Body of pancreas (tissue), 4 donors: ENCODE data around the gene CDC5L. TPM values are rescaled to one million over a fixed set of nuclear protein-coding genes. Genes with fewer than 3 reads are reported as not detected.

Source experiments
- ATAC-seq: fragments of 150-250 bp; one replicate; pipeline ENCODE4 v1.9.1; 2016
- DNase-seq, 4 donors: peaks; one replicate each; pipeline ENCODE4 v3.0.0-alpha.2; 2019
- H3K27ac ChIP-seq, 4 donors: fragments of 200-600 bp; sonication (generic); 1 replicate in 3 of 4; 2 replicates in 1 of 4; pipeline versions ENCODE4 v1.5.1 to v1.6.1; 2016 to 2019; ENCODE audit warnings: mild to moderate bottlenecking in 1 of 4, mixed read lengths in 1 of 4, moderate library complexity in 1 of 4
- H3K27me3 ChIP-seq, 2 donors: fragments of 200-600 bp; sonication (generic); one replicate each; pipeline ENCODE4 v1.6.0; 2016; ENCODE audit warnings: mild to moderate bottlenecking in 1 of 2
- H3K36me3 ChIP-seq, 2 donors: fragments of 200-600 bp; sonication (generic); replicated peaks in 1 of 2; 2 replicates each; pipeline ENCODE4 v1.5.1; 2016; ENCODE audit warnings: low read depth in 2 of 2; ENCODE audit not compliant: insufficient read depth in 1 of 2
- H3K4me1 ChIP-seq: fragments of 200-600 bp; sonication (generic); one replicate; pipeline ENCODE4 v1.6.0; 2016
- H3K4me3 ChIP-seq, 2 donors: fragments of 200-600 bp; sonication (generic); 1 replicate in 1 of 2; 2 replicates in 1 of 2; pipeline ENCODE4 v1.5.1; 2016 to 2019
- H3K9me3 ChIP-seq, 3 donors: fragments of 200-600 bp; sonication (generic); 1 replicate in 2 of 3; 2 replicates in 1 of 3; pipeline ENCODE4 v1.5.1; 2016
- CTCF ChIP-seq, 7 experiments: fragments of 450-650 bp in 4 of 7; fragments of 200-600 bp in 3 of 7; sonication (generic) in 3 of 7; IDR thresholded peaks; one replicate each; pipeline ENCODE4 v1.5.1; 2016 to 2019; ENCODE audit warnings: antibody characterized with exemption in 7 of 7
- POLR2A ChIP-seq, 3 donors: fragments of 450-650 bp; IDR thresholded peaks; one replicate each; pipeline ENCODE4 v1.6.1; 2016; ENCODE audit warnings: antibody characterized with exemption in 3 of 3, mild to moderate bottlenecking in 2 of 3
- WGBS, 2 donors: methylation state at CpG; one replicate each; pipeline ENCODE4 v1.1.5; 2017; 5-methylcytosine and 5-hydroxymethylcytosine counted together
- intact Hi-C: fragments of 100-400 bp; cut with DNase I; formaldehyde crosslinking; loops from one replicate; pipeline ENCODE4 v1.15.1; 2023
- total RNA-seq, 2 donors: library from RNA; depleted of rRNA; stranded (reverse); fragments of >200 nt; gene quantifications; one replicate each; pipeline ENCODE4 v1.1.0, GENCODE V29; 2016

Gene CDC5L
- total RNA-seq, 2 donors from 2014 or later = 10.2 to 11.2 TPM

GRCh38 chr6:44480097-44480541 lies 92.6 kb downstream of the CDC5L start:
- ATAC-seq = no peak
- WGBS, 2 donors = 68 to 75% methylated on average over 13 of the region's 13 CpGs
- peaks cover 8% of the 10 kb centered on the region for H3K4me1 ChIP-seq
- H3K27me3 ChIP-seq = no peaks in the 10 kb centered on the region
- intact Hi-C loops = loop anchor here (5.0 kb wide), 1 partner anchor 1442 kb away; no protein-coding TSS in a partner anchor
- H3K27ac ChIP-seq = no peak overlapping the region
- H3K9me3 ChIP-seq = no peaks in the 10 kb centered on the region
- H3K4me3 ChIP-seq = no peak overlapping the region
- no peak for TF ChIP-seq CTCF (IDR thresholded peaks at IDR 0.05)
- TF ChIP-seq POLR2A (IDR thresholded peaks at IDR 0.05) = no peak
- no peak for DNase-seq
- H3K36me3 ChIP-seq = no peaks in the 10 kb centered on the region

- Histone ChIP-seq H3K9me3 (no peaks in the 10 kb centered on the region), H3K4me1 (peaks cover 1% of the 10 kb centered on the region), H3K4me3 (no peak overlapping the region), H3K27me3 (no peaks in the 10 kb centered on the region), H3K27ac (no peak overlapping the region), H3K36me3 (no peaks in the 10 kb centered on the region)
- intact Hi-C loops = loop anchor here (5.0 kb wide), 1 partner anchor 1441 kb away; no protein-coding TSS in a partner anchor
- no peak for TF ChIP-seq CTCF (IDR thresholded peaks at IDR 0.05)
- no peak for TF ChIP-seq POLR2A (IDR thresholded peaks at IDR 0.05)
- no peak for ATAC-seq
- WGBS, 2 donors = 73 to 85% methylated on average over 5 to 6 of the region's 6 CpGs
- DNase-seq = no peak
These were observed 93.5 kb downstream of the CDC5L start for GRCh38 chr6:44481056-44481455.

- TF ChIP-seq CTCF (IDR thresholded peaks at IDR 0.05) = no peak
- TF ChIP-seq POLR2A (IDR thresholded peaks at IDR 0.05) = no peak
- H3K36me3 ChIP-seq = no peaks in the 10 kb centered on the region
- H3K27ac ChIP-seq = no peak overlapping the region
- ATAC-seq = no peak
- WGBS, 2 donors = 80 to 85% methylated on average over 9 of the region's 9 CpGs
- H3K4me3 ChIP-seq = no peak overlapping the region
- no peaks in the 10 kb centered on the region for H3K9me3 ChIP-seq
- no peaks in the 10 kb centered on the region for H3K27me3 ChIP-seq
- no peak for DNase-seq
- intact Hi-C loops = loop anchor here (5.0 kb wide), 1 partner anchor 1441 kb away; no protein-coding TSS in a partner anchor
- no peaks in the 10 kb centered on the region for H3K4me1 ChIP-seq
These were observed 94.3 kb downstream of the CDC5L start for GRCh38 chr6:44481760-44482159.

GRCh38 chr6:44485601-44486401 lies 98.3 kb downstream of the CDC5L start:
- intact Hi-C loops = no loop called here
- TF ChIP-seq CTCF (IDR thresholded peaks at IDR 0.05) = no peak
- no peak for TF ChIP-seq POLR2A (IDR thresholded peaks at IDR 0.05)
- no peaks in the 10 kb centered on the region for H3K36me3 ChIP-seq
- H3K9me3 ChIP-seq = no peaks in the 10 kb centered on the region
- 71 to 76% methylated on average over 12 of the region's 12 CpGs for WGBS, 2 donors
- ATAC-seq = no peak
- H3K27ac ChIP-seq = no peak overlapping the region
- H3K27me3 ChIP-seq = no peaks in the 10 kb centered on the region
- no peak overlapping the region for H3K4me3 ChIP-seq
- DNase-seq = no peak
- H3K4me1 ChIP-seq = peaks cover 7% of the 10 kb centered on the region
